K562 (cell line): ENCODE data around the gene NR3C2. TPM values are rescaled to one million over a fixed set of nuclear protein-coding genes. Genes with fewer than 3 reads are reported as not detected.

ENCODE experiments used
- ATAC-seq: fragments of 200-7000 bp; cut with Tn5 transposase; 3 replicates; pipeline ENCODE4 v1.9.1; 2020; ENCODE audit warnings: moderate library complexity
- BruUV-seq: library from RNA; stranded (reverse); fragments of 400-500 nt; replicated peaks from 2 replicates; lab custom pipeline; 2021; lab: Mats Ljungman, UMichigan
- CTCF ChIA-PET: fragments of 300-600 bp; formaldehyde crosslinking; extraction: SDS; loops from one replicate; lab custom pipeline; 2021; ENCODE audit warnings: low intra/inter-chr PET ratio; lab: Yijun Ruan, JAX
- POLR2A ChIA-PET: fragments of 300-600, 350-650 bp; sonication (Branson Sonifier 250); formaldehyde crosslinking; extraction: SDS; loops from one replicate; lab custom pipeline; 2021; ENCODE audit warnings: antibody characterized with exemption, inconsistent platforms; lab: Yijun Ruan, JAX
- DNase-seq, 4 experiments: peaks; one replicate each; pipeline versions ENCODE4 v3.0.0 to v3.0.0-alpha.2; 2011 to 2018; ENCODE audit warnings: low spot score in 3 of 4, mixed read lengths in 3 of 4; ENCODE audit errors: extremely low read depth in 1 of 4
- FAIRE-seq: peaks from 2 replicates; lab custom pipeline; 2011; peaks lifted over from hg19 to GRCh38; lab: Jason Lieb, UNC
- H2AFZ ChIP-seq: 2 replicates; pipeline ENCODE4 v1.6.0; 2011; ENCODE audit warnings: low read depth, low read length, control low read depth, inconsistent platforms
- H3K27ac ChIP-seq: fragments of 200-600 bp; 3 replicates; pipeline ENCODE4 v1.8.0; 2011; ENCODE audit warnings: low read depth, mild to moderate bottlenecking, control low read depth, inconsistent platforms, low read length, moderate library complexity, mixed read lengths; ENCODE audit errors: extremely low read depth
- H3K27me3 ChIP-seq, 2 experiments: fragments of 300-600 bp in 1 of 2; 2 replicates in 1 of 2; 3 replicates in 1 of 2; pipeline versions ENCODE4 v1.6.0 to v1.8.0; 2011; ENCODE audit warnings: inconsistent platforms in 2 of 2, low read length in 2 of 2, mild to moderate bottlenecking in 1 of 2, mixed read lengths in 1 of 2, moderate library complexity in 1 of 2; ENCODE audit not compliant: control insufficient read depth in 2 of 2, insufficient read depth in 2 of 2
- H3K36me3 ChIP-seq: fragments of 300-600 bp; 3 replicates; pipeline ENCODE4 v1.8.0; 2011; ENCODE audit warnings: mild to moderate bottlenecking, low read length, inconsistent platforms; ENCODE audit not compliant: control insufficient read depth, insufficient read depth
- H3K4me1 ChIP-seq, 2 experiments: fragments of 200-600 bp in 1 of 2; replicated peaks in 1 of 2; 2 replicates in 1 of 2; 3 replicates in 1 of 2; pipeline versions ENCODE4 v1.5.1 to v1.8.0; 2011; ENCODE audit warnings: inconsistent platforms in 2 of 2, low read length in 2 of 2, mild to moderate bottlenecking in 1 of 2, mixed read lengths in 1 of 2, moderate library complexity in 1 of 2; ENCODE audit not compliant: control insufficient read depth in 2 of 2, insufficient read depth in 2 of 2
- H3K4me2 ChIP-seq: 2 replicates; pipeline ENCODE4 v1.6.1; 2011; ENCODE audit warnings: low read length, control low read depth, inconsistent platforms, mixed read lengths; ENCODE audit not compliant: insufficient read depth
- H3K4me3 ChIP-seq: fragments of 200-600 bp; sonication (generic), shearing (Covaris generic); 2 replicates; pipeline ENCODE4 v1.5.1; 2016; ENCODE audit warnings: control low read depth, inconsistent platforms
- H3K79me2 ChIP-seq: fragments of 200-600 bp; 3 replicates; pipeline ENCODE4 v1.8.0; 2011; ENCODE audit warnings: low read length, inconsistent platforms; ENCODE audit not compliant: control insufficient read depth, insufficient read depth
- H3K9ac ChIP-seq, 2 experiments: 2 replicates each; pipeline versions ENCODE4 v1.6.0 to v1.6.1; 2011; ENCODE audit warnings: low read depth in 2 of 2, low read length in 2 of 2, control low read depth in 1 of 2, inconsistent platforms in 1 of 2, mild to moderate bottlenecking in 1 of 2, mixed read lengths in 1 of 2; ENCODE audit not compliant: insufficient read depth in 1 of 2
- H3K9me1 ChIP-seq: one replicate; pipeline ENCODE4 v1.6.0; 2011; ENCODE audit warnings: inconsistent platforms, mild to moderate bottlenecking, low read length, moderate library complexity; ENCODE audit not compliant: control insufficient read depth, insufficient read depth
- H3K9me3 ChIP-seq: replicated peaks from 2 replicates; pipeline ENCODE4 v1.5.1; 2011; ENCODE audit warnings: low read depth, low read length, inconsistent platforms; ENCODE audit not compliant: control insufficient read depth, insufficient read depth
- H4K20me1 ChIP-seq: replicated peaks from 2 replicates; pipeline ENCODE4 v1.6.1; 2011; ENCODE audit warnings: low read length, inconsistent platforms, mixed read lengths; ENCODE audit not compliant: control insufficient read depth, insufficient read depth
- ATF3 ChIP-seq, 2 experiments: fragments of 450-650 bp in 1 of 2; sonication (generic) in 1 of 2; formaldehyde crosslinking in 1 of 2; IDR thresholded peaks in 1 of 2; conservative IDR thresholded peaks in 1 of 2; 2 replicates each; pipeline versions ENCODE4 v1.6.1 to v1.8.1; 2016 to 2023; ENCODE audit warnings: mild to moderate bottlenecking in 2 of 2, moderate library complexity in 2 of 2, inconsistent platforms in 1 of 2, missing genetic modification reagents in 1 of 2
- BCLAF1 ChIP-seq, 2 experiments: fragments of 450-650 bp in 1 of 2; IDR thresholded peaks; 2 replicates each; pipeline ENCODE4 v1.6.1; 2011 to 2017; ENCODE audit warnings: low read depth in 2 of 2, antibody characterized with exemption in 1 of 2, borderline replicate concordance in 1 of 2, low read length in 1 of 2, mild to moderate bottlenecking in 1 of 2, mixed read lengths in 1 of 2; ENCODE audit not compliant: control insufficient read depth in 1 of 2
- COPS2 ChIP-seq: fragments of 450-650 bp; conservative IDR thresholded peaks from 2 replicates; pipeline ENCODE4 v1.6.1; 2016; ENCODE audit warnings: mild to moderate bottlenecking, moderate library complexity
- E2F6 ChIP-seq, 2 experiments: IDR thresholded peaks; 2 replicates each; pipeline ENCODE4 v1.6.1; 2011; ENCODE audit warnings: borderline replicate concordance in 1 of 2, control low read depth in 1 of 2, low read depth in 1 of 2, low read length in 1 of 2, mild to moderate bottlenecking in 1 of 2, mixed read lengths in 1 of 2, moderate library complexity in 1 of 2; ENCODE audit not compliant: insufficient read depth in 1 of 2, insufficient read length in 1 of 2, poor library complexity in 1 of 2, severe bottlenecking in 1 of 2; ENCODE audit errors: extremely low read depth in 1 of 2
- FOXA3 ChIP-seq, 2 experiments: fragments of 450-650 bp in 1 of 2; sonication (generic) in 1 of 2; formaldehyde crosslinking; IDR thresholded peaks in 1 of 2; conservative IDR thresholded peaks in 1 of 2; 2 replicates each; pipeline versions ENCODE4 v1.4.0 to v1.8.0; 2020 to 2022; ENCODE audit warnings: mild to moderate bottlenecking in 2 of 2, missing genetic modification reagents in 1 of 2
- ID3 ChIP-seq, 2 experiments: fragments of 250-450 bp in 1 of 2; fragments of 450-650 bp in 1 of 2; sonication (Bioruptor Pico) in 1 of 2; IDR thresholded peaks; 2 replicates each; pipeline versions ENCODE4 v1.6.1 to v1.8.0; 2016 to 2021; ENCODE audit warnings: mild to moderate bottlenecking in 2 of 2, moderate library complexity in 2 of 2, missing compliant biosample characterization in 1 of 2, missing genetic modification characterization in 1 of 2
- NELFE ChIP-seq: IDR thresholded peaks from 2 replicates; pipeline ENCODE4 v1.6.1; 2011; ENCODE audit warnings: mild to moderate bottlenecking; ENCODE audit not compliant: insufficient read depth, insufficient read length
- NEUROD1 ChIP-seq: fragments of 150-350 bp; IDR thresholded peaks from 2 replicates; pipeline ENCODE4 v1.6.1; 2014; ENCODE audit warnings: borderline replicate concordance, low read length, low read depth; ENCODE audit not compliant: partially characterized antibody
- SPI1 ChIP-seq: IDR thresholded peaks from 2 replicates; pipeline ENCODE4 v1.6.1; 2011; ENCODE audit warnings: low read depth, low read length, control low read depth, borderline replicate concordance
- TAF15 ChIP-seq: fragments of 200-400 bp; formaldehyde crosslinking; IDR thresholded peaks from 2 replicates; pipeline ENCODE4 v1.6.1; 2017; ENCODE audit warnings: mild to moderate bottlenecking, low read depth, low read length, moderate library complexity
- ZNF121 ChIP-seq: sonication (generic); formaldehyde crosslinking; conservative IDR thresholded peaks from 2 replicates; pipeline ENCODE4 v1.8.0; 2022; ENCODE audit warnings: missing genetic modification reagents
- ZNF274 ChIP-seq: IDR thresholded peaks from 2 replicates; pipeline ENCODE4 v1.6.1; 2011; ENCODE audit warnings: low read depth, mild to moderate bottlenecking, low read length, moderate library complexity, borderline replicate concordance
- ZNF584 ChIP-seq: fragments of 200-800 bp; sonication (Bioruptor generic); IDR thresholded peaks from 2 replicates; pipeline ENCODE4 v1.6.1; 2016; ENCODE audit warnings: low read depth, mild to moderate bottlenecking, missing genetic modification characterization, missing compliant biosample characterization
- ZNF695 ChIP-seq: fragments of 450-650 bp; formaldehyde crosslinking; IDR thresholded peaks from 2 replicates; pipeline ENCODE4 v1.4.0; 2020; ENCODE audit warnings: mild to moderate bottlenecking, moderate library complexity
- ZNF77 ChIP-seq: fragments of 250-450 bp; sonication (Bioruptor Pico); IDR thresholded peaks from 2 replicates; pipeline ENCODE4 v1.5.0; 2020
- WGBS: fragments of 100-300 bp; shearing (Covaris generic); methylation state at CpG from one replicate; pipeline ENCODE4 v1.1.6; 2016; ENCODE audit warnings: low coverage, mixed read lengths; ENCODE audit not compliant: insufficient coverage; ENCODE audit errors: missing lambda C conversion rate; 5-methylcytosine and 5-hydroxymethylcytosine counted together
- in situ Hi-C: fragments of 300-500 bp; cut with MboI; formaldehyde crosslinking; loops from 4 replicates; pipeline ENCODE4 v1.15.0; 2018; ENCODE audit warnings: inconsistent platforms, mixed read lengths
- intact Hi-C: fragments of 100-400 bp; cut with micrococcal nuclease; formaldehyde crosslinking; loops from 2 replicates; pipeline ENCODE4 v1.14.2; 2022
- polyA plus RNA-seq, 8 experiments: library from polyadenylated mRNA; depleted of rRNA in 4 of 8; stranded (reverse) in 5 of 8; unstranded in 3 of 8; fragments of >200 nt; fragmentation: Nextera tagmentation in 2 of 8; fragmentation: Illumina TruSeq in 1 of 8; extraction: Ambion mirVana in 2 of 8; extraction: Trizol in 1 of 8; gene quantifications; 2 replicates each; pipeline versions ENCODE4 v1.2.1 to v1.2.3, GENCODE V29; 2011 to 2014; ENCODE audit warnings: inconsistent platforms in 1 of 8, missing spikeins in 1 of 8
- total RNA-seq, 7 experiments: library from RNA; depleted of rRNA in 6 of 7; stranded (reverse); fragments of >200 nt in 6 of 7; fragmentation: Illumina TruSeq in 2 of 7; extraction: Trizol in 2 of 7; gene quantifications; 2 replicates each; pipeline versions ENCODE4 v1.2.1 to v1.2.3, GENCODE V29; 2011 to 2021; ENCODE audit warnings: low replicate concordance in 1 of 7

NR3C2 gene
- total and polyA plus RNA-seq, 9 of the 15 experiments (the other 6 are each of a cell fraction or from before 2014, with no cell fraction given) = 0.01 to 0.28 (median 0.16) TPM; not detected in 2

- no peaks in the 10 kb centered on the region for H3K36me3 ChIP-seq
- H3K9ac ChIP-seq = no peak overlapping the region
- H4K20me1 ChIP-seq = no peaks in the 10 kb centered on the region
- ChIA-PET POLR2A (interaction anchor here (0.6 to 0.9 kb wide), 2 partner anchors 22 to 48 kb away, joined by 3 read pairs; no protein-coding TSS in a partner anchor), CTCF (no interaction called here)
- no peak for FAIRE-seq
- intact Hi-C loops (no loop called here), in situ Hi-C loops (no loop called here)
- BruUV-seq = no TSS peak
- H3K79me2 ChIP-seq = no peaks in the 10 kb centered on the region
- H3K4me2 ChIP-seq = no peak overlapping the region
- no peak overlapping the region for H2AFZ ChIP-seq
- H3K27me3 ChIP-seq = no peaks in the 10 kb centered on the region
- no peak overlapping the region for H3K27ac ChIP-seq
- WGBS = 4% methylated on average over 3 of the region's 3 CpGs
- H3K4me3 ChIP-seq = no peak overlapping the region
- H3K4me1 ChIP-seq = no peaks in the 10 kb centered on the region
- H3K9me3 ChIP-seq = no peaks in the 10 kb centered on the region
- H3K9me1 ChIP-seq = no peaks in the 10 kb centered on the region
- DNase-seq = no peak
- ATAC-seq = no peak
- TF ChIP-seq ATF3 (IDR thresholded peaks at IDR 0.05) (no peak), ATF3 (CRISPR knock-in tag; conservative IDR thresholded peaks at IDR 0.05) (no peak), ZNF274 (no peak), ID3 (CRISPR knock-in tag; IDR thresholded peaks at IDR 0.05) (no peak), ID3 (tag; IDR thresholded peaks at IDR 0.05) (no peak), ZNF77 (CRISPR knock-in tag) (no peak), E2F6 (IDR thresholded peaks at IDR 0.05; ENCODE audit: borderline replicate concordance in 1 of 2, extremely low read depth in 1 of 2, insufficient read depth in 1 of 2, insufficient read length in 1 of 2, low read depth in 1 of 2, low read length in 1 of 2, poor library complexity in 1 of 2, severe bottlenecking in 1 of 2) (no peak), TAF15 (no peak), ZNF695 (CRISPR knock-in tag) (no peak), ZNF584 (no peak), ZNF121 (CRISPR knock-in tag) (no peak), NELFE (no peak), SPI1 (no peak), NEUROD1 (no peak), COPS2 (no peak), BCLAF1 (IDR thresholded peaks at IDR 0.05; ENCODE audit: borderline replicate concordance in 1 of 2, control insufficient read depth in 1 of 2, low read depth in 2 of 2, low read length in 1 of 2) (no peak), FOXA3 (CRISPR knock-in tag; conservative IDR thresholded peaks at IDR 0.05 in 1 of 2, IDR thresholded peaks at IDR 0.05 in 1 of 2) (no peak)
These were observed 412.4 kb downstream of the NR3C2 start for GRCh38 chr4:148029781-148030180.
